Amniotic stem cell (primary cell): ENCODE measurements around the gene PLCH2.

Experiments
- DNase-seq: peaks from one replicate; lab custom pipeline; 2025; lab: John Stamatoyannopoulos, UW

Gene PLCH2

DNA sequence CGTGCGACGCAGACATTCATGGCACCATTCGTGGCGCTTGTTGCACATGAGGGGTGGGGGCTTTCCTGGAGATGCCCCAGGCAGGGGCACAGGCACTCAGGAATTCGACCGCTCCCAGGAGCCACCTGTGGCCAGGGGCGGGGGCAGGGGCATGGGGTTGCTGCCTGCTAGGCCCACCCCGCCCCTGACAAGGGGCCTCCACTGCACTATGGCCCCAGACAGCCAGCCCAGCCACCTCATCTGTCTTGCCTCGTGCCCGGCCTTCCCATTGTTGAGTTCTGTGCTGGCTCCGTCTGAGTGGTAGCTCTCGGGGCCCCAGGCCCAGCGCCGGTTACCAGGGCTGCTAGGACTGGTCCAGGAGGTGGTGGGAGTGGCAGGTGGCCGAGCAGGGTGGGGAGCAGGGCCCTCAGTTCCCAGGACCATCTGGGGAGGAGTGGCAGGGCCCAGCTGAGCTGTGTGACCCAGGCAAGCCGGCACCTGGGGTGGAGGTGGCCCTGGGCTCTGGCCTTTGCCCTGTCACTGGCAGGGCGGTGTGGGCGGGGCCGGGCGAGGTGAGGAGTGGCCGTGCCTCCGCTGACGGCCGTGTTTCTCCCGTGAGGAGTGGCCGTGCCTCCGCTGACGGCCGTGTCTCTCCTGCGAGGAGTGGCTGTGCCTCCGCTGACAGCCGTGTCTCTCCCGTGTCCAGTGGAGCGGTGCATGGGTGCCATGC is 1.9 kb downstream of the PLCH2 start:
- DNase-seq = no peak

DNA sequence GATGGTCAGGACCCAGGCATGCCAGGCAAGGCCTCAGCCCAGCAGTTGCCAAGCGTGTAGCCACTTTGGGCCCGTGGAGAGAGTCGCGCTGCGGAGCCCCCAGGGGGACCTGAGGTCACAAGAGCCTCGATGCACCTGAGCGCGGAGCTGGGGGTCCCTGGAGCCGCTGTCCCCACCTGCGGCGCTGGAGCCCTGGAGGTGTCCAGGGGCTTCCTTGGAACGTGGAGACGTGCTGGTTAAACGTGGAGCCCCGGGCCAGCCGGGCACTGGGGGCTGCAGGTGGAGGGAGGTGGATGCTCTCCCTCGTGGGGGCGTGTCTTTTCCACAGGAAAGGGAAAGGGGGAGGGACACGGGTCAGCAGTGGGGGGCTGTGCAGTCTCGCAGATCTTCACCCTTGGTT is 3.1 kb downstream of the PLCH2 start:
- DNase-seq = no peak

DNA sequence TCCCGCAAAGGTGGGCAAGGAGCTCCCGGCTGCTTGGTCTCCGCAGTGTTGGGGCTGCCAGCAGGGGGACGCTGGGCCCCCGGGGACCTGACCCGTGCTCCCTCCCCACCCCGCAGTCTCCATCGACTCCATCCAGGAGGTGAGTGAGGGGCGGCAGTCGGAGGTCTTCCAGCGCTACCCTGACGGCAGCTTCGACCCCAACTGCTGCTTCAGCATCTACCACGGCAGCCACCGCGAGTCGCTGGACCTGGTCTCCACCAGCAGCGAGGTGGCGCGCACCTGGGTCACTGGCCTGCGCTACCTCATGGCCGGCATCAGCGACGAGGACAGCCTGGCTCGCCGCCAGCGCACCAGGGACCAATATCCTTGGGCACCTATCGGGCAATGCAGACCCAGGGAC is 3.5 kb downstream of the PLCH2 start:
- DNase-seq = no peak

DNA sequence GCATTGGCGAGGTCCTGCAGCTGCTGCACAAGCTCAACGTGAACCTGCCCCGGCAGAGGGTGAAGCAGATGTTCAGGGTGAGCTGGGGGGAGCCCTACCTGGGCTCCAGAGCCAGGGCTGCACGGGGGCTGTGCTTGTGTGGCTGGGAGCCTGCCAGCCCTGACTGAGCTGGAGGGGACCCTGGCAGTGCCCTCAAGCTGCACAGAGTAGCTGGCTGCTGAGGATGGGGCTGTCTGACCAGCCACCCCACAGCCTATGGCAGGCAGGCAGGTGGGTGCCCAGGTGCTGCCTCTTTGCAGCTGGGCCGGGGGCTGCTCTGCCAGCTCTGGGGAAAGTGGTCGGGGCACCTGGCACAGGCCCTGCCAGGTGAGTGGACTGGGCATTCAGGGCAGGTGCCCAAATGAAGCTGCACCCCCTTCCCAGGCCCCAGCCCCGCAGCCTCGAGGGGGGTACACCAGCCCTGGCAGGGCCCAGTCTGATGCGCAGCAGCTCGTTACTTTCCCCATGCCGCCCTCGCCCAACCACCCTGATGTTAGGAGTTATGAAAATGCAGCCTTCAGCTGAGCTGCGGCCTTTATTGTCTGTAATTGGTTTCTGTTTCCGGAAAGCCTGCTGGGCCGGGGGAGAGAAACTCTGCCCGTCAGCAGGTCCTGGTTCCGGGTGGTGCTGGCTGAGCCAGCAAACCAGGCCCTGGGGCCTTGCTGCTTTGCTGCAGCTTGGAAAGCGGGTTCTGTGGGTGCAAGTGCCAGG is 4.3 kb downstream of the PLCH2 start:
- DNase-seq = no peak

DNA sequence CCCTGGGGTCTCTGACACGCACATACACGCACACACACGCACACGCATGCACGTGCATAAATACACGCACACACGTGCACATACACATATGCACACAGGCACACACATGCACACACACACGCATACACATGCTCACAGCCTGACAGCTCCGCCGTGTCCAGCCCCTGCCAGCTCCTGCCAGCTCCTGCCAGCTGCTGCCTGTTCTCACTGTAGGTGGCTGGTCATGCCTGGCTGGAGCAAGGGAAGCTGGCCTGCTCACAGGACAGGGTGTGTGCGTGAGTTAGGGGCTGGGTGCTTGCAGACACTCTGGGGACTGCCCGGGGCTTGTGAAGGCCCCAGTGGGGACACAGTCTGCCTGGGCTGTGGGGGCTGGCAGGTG is 4.9 kb downstream of the PLCH2 start:
- no peak for DNase-seq

DNA sequence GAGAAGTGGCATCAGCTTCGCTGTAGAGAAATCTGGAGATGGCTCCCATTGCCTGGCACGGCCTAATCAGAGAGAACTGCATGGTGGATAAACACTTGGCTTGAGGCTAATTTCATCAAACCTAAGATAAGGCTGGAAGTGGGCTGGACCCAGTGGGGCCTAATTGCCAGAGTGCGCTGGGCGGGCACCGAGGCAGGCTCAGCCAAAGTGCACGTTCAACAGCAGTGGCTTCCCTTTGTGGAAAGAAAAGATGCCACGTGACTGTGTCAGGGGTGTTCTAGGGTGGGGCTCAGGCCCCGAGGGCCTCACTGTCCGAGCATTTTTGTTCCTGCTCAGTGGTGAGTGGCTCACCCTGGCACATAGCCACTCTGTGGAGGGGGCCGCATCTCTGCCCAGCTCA is 5.8 kb downstream of the PLCH2 start:
- DNase-seq = no peak

DNA sequence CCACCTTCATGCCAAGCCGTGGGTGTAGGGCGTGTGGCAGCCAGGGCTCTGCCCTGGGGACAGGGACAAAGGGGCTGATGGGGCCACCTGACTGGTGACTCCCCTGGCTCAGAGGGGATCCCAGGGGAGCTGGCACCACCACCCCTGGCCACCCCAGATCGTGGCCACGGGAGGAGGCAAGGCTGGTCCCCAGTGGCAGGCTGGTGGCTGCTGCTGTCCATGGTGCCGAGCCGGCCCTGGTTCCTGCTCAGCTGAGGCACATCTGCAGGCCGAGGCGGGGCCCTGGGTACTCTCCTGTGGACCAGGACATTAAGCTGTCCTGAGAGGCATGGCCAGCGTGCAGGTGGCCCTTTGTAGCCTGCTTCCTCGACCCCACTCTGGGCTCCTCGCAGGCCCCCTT is 6.5 kb downstream of the PLCH2 start:
- DNase-seq = no peak

DNA sequence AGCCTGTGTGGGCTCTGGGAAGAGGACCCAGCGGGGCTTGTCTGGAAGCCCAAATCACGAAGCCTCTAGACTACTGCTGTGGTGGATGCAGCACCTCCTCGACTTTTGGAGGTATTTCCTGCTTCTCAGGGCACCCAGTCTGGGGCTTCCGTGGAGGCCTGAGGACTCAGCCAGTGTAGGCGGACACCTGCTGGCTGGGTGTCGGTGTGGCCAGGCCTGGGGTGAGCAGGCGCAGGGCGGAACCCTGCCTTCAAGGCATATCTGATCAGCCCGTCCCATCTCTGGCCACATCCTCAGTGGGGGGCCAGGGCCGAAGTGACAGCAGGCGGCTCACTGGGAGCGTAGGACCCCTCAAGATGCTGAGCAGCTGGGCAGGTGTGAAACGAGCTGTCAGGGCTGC is 6.9 kb downstream of the PLCH2 start:
- DNase-seq = no peak

DNA sequence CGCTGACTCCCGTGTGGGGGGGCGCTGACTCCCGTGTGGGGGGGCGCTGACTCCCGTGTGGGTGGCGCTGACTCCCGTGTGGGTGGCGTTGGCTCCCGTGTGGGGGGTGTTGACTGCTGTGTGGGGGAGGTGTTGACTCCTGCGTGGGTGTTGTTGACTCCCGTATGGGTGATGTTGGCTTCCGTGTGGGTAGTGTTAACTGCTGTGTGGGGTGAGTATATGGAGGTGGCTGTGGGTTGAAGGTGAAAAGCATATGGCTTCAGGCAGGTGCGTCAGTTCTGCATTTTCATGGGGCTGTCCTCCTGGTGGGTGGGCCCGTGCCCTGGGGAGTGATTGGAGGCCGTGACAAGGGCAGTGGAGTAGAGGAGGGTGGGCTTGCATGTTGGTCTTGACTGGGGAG is 7.9 kb downstream of the PLCH2 start:
- no peak for DNase-seq

DNA sequence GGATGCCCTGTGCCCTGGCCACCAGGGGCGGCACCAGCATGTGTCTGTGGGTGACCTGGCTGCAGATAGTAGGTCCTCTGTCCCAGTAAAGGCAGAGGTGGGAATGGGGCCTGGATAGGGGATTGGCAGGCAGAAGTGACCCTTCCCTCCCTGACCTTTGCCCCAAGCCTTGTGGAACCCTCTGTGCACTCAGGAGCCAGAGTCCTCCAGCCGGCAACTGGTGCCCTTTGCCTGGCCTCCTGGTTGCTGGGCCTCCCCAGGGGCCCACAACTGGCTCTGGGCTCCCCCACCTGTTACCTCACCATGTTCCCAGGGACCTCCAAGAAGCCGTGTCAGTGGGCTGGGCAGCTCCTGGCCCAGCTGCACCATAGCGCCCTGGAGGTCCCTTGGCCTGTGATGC is 10.0 kb downstream of the PLCH2 start:
- DNase-seq = no peak

DNA sequence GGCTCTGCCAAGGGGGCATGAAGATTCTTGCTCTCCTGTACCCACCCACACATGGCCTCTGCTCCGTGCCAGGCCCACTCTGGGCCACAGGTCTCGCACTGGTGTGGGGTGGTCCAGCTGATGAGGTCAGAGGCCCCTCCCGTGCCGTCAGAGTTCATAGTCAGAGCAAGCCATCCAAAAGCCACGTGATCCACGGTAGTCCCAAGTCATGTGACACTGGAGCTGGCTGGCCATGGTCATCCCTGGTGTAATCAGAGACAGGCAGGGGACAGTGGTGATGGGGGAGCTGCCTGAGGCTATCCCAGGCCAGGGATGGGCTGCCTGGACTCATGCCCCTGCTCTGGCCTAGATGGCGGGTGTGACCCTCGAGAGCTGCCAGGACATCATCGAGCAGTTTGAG is 10.5 kb downstream of the PLCH2 start:
- no peak for DNase-seq

DNA sequence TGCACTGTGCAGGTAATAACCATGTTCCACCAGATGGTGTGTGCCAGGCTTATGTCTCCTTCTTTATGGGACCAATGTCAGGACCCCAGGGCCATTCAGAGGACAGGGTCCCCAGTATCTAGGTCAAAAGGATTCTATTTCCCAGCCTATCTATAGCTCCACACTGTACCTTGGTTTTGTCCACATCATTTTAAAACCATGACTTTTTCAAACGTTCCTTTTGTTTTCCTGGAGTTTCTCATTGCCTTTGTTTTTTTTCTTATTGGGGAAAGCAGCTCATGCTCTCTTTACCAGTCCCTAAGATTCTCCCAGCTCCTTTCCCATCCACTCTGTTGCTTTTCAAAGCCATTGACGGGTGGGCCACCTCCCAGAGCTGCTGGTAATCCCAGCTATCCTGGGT is 12.6 kb downstream of the PLCH2 start:
- DNase-seq = no peak

DNA sequence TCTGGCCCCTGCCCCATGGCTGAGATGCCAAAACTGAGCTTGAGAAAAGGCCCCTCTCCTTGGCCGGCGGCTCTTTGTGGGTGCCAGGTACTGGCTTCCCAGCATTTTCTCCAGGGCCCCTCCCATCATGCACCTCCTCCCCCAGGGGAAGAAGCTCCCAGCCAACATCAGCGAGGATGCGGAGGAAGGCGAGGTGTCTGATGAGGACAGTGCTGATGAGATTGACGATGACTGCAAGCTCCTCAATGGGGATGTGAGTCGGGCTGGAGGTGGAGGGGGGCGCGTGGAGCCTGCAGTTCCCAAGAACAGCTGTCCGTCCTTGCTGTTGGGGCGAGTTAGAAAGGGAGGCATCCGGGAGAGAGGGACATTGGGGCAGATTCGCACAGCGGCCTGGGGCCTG is 13.5 kb downstream of the PLCH2 start:
- DNase-seq = no peak

DNA sequence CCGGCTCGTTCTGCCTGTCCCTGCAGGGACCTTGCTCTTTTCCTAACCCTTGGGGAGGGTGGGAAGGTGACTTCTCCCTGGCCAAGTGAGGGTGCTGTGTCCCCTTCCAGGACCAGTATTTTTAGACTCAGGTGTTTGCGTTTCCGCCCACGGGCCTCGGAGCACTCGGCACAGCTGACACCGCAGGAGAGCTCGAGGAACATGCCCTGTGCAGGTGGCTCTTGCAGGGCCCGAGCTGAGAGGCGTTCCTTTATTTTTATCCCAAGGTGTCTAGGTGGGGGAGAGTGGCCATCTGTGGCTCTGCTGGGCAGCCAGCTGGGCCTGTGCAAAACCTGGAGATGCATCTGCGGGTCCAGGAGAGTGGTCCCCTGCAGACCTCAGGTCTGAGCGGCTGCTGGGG is 16.0 kb downstream of the PLCH2 start:
- no peak for DNase-seq

DNA sequence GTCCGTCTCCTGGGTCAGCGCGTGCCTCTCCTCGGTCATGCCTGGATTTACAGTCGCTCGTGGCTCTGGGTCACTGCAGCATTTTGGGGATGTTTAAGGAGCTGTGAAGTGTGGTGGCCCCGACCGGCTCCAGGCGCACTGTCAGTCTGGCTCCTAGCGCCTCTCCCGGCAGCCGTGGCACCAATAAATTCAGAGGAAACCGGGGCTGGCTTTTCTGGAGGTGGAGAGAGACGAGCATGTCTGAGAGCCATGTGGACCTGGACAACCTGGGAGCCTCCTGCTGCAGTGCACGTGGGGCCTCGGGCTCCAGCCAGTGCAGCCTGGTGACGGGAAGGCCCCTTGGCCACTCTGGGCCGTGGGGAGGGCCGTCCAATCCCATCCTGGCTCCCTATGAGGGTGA is 17.1 kb downstream of the PLCH2 start:
- DNase-seq = no peak

DNA sequence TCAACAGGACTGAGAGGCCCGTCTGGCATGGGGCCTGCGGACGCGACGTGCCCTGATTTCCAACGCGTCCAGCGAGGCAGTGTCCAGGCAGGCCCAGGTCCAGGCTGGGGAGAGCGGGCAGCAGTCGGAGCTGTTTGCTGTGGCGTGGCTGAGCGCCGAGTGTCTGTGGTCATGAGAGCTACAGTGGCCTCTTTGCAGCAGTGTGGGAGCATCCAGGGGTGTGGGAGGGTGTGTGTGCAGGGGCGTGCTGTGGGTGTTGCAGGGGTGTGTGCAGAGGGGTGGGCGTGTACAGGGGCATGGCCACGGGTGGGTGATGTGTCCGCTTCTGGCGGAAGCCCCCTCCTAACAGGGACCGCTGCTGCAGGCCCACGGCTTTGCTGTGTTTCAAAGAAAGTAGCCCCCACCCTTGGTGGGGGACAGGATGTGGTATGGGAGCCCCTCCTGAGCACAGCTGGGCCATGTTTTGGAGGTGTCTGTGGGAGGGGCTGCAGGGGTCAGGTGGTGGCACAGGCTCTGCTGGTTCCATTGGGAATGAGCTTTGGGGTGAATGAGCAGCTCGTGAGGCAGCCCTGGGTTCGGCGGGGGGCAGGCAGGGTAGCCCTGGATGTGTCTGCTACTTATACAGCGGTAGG is 17.7 kb downstream of the PLCH2 start:
- DNase-seq = no peak

DNA sequence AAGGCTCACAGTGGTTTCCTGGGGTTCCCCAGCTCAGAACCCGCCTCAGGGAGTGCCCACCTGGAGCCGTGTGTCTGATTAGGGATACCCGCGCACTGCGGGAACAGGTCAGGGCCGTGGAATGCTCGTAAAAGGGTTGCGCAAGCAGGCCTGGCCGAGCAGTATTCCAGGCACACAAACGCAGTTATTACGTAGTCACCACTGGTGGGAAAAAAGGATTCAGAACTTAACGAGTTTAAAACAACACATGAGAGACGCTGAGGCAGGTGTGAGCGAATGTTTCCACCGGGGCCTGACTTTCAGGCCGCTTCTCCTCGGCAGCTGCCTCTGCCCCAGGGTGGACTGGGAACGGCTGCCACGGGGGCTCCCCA is 18.2 kb downstream of the PLCH2 start:
- DNase-seq = no peak

DNA sequence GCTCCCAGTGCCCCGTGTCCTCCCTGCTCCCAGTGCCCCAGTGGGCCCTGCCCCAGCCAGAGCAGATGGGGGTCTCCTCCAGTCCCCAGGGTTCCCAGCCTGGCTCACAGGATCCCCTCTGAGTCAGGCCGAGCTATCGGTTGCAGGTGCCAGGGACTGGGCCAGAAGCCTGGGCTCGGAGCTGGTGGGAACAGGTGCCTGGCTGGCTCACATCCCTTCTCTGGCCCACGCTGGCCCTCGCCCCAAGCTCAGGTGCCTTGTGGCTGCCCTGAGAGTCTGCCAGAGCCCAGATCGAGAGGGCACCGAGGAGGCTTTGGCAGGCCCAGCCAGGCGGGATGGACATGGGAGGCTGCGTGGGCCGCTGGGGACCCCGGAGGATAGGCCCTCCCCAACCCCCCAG is 18.9 kb downstream of the PLCH2 start:
- no peak for DNase-seq

DNA sequence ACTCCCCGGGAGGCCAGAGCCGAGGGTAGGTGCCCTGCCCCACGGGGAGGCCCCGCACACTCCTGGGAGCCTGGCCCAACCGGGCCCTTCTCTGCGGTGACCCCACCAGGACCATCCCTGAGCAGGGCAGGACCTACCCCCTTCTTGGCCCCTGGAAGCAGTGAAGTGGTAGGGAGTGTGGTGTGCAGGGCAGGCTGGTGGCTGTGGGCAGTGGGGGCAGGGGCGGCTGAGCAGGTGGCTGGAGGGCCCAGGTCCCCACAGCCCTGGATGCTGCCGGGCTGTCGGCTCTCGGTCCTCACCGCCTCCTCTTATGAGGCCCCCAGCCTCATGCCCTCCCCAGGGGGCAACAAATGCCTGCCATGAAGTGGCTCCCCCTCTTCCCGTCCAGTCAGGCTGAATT is 19.5 kb downstream of the PLCH2 start:
- DNase-seq = no peak

DNA sequence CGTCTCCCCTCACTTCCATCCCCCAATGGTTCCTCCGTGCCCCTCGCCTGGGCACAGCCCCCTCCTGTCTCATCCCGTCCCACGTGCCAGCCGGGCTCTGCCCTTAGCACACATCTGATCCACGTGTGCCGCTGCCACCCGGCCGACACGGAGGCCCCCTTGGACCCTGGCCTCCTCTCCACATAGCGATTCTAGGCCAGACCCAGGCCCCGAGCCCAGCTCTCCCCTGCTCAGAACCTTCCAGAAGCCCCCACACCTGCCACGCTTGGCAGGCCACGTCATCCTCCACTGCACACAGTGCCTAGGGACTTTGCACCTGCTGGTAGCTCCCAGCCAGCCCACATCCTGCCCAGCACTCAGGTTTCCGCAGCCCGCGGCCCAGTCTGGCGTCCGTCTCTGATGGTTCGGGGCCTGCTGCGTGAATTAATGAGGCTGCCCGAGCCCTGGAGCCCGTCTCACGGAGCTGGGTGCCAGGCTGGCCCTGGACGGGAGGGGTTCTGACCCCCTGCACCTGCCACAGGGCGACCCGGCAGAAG is 20.1 kb downstream of the PLCH2 start:
- DNase-seq = no peak

DNA sequence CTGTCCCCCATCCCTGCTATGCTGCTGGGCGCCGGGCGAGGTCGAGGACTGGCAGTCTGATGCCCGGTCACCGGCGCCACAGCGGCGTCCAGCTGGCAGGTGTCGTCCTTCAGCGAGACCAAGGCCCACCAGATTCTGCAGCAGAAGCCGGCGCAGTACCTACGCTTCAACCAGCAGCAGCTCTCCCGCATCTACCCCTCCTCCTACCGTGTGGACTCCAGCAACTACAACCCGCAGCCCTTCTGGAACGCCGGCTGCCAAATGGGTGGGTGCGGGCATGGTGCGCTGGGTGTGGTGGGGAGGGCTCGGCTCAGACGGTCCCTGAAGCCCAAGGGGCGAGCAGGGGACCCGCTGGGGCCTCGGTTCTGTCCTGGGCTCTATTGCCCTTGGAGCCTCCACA is 20.7 kb downstream of the PLCH2 start:
- DNase-seq = no peak

DNA sequence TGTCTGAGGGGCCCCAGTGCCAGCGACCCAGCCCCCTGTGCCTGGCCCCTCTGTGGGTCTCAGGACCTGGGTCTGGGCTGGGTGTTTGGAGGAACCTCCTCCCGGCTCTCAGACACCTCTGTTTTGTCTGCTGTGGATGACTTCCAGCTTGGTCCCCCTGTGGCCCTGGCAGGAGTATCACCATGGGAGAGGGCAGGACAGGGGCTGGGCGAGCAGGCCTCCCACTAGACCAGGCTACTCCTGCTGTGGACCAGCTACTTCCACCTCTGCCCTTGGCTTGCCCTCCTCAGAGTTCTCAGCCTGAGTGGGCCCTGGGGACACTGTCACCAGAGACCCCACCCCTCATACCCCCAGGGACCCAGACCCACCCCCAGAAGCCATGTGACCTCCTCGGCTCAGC is 21.8 kb downstream of the PLCH2 start:
- no peak for DNase-seq

DNA sequence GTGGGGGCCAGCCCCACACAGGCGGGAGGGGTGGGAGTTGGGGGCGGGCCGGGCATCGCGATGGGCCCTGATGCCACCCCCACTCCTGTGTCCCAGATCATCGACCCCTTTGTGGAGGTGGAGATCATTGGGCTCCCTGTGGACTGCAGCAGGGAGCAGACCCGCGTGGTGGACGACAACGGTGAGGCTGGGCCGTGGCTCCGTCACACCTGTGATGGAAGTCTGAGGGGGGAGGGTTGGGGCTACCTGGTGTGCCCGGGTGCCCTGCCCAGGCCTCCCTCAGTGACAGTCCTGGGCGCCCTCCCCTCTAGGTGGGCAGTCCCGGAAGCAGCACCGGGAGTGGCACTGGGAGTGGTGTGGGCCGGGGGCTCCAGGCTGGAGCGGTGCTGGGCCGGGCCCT is 22.6 kb downstream of the PLCH2 start:
- no peak for DNase-seq
